ENCODE results near the gene LRRC74B.

LRRC74B gene

DNA sequence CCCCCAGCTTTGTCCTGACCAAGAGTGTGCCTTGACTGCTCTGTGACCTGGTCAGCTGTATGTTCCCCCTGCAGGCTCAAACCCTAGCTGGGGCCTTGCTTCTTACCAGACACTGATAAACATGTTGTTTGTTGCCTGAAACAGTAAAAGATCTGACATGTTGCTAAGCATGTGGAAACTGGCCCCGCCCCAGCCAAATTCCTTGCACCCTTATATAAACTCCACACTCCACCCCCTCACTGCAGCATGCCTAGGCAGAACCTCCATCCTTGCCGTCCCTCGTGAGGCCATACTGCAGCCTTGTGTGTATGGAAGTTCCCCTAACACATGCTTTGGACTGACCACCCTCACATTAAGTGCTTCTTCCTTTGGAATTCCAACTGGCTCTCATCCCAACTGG lies 27.3 kb downstream of the LRRC74B start:
- no peaks in the 10 kb centered on the region for H3K9me3 ChIP-seq (ENCODE audit: insufficient read depth, low read length)
- H3K4me2 ChIP-seq (ENCODE audit: low read depth, low read length, poor library complexity, severe bottlenecking) = no peak overlapping the region
- H3K4me3 ChIP-seq (ENCODE audit: insufficient read depth, low read length, poor library complexity, severe bottlenecking) = no peak overlapping the region
- no peaks in the 10 kb centered on the region for H3K9me2 ChIP-seq (replicated peaks; ENCODE audit: insufficient read depth, low read length)
- no peaks in the 10 kb centered on the region for H4K20me1 ChIP-seq (ENCODE audit: low read depth, low read length)
- H3K79me2 ChIP-seq (ENCODE audit: insufficient read depth, low read length) = no peaks in the 10 kb centered on the region
- no peaks in the 10 kb centered on the region for H3K27me3 ChIP-seq (ENCODE audit: low read length)
- no peak overlapping the region for H3K9ac ChIP-seq (ENCODE audit: low read length)
- no peaks in the 10 kb centered on the region for H3F3A ChIP-seq (ENCODE audit: insufficient read depth)
- no peaks in the 10 kb centered on the region for H3K36me3 ChIP-seq (ENCODE audit: low read length)
- no peak for TF ChIP-seq EZH2phosphoT487 (conservative IDR thresholded peaks at IDR 0.05; ENCODE audit: low read length)
- TF ChIP-seq, protein P1, sequence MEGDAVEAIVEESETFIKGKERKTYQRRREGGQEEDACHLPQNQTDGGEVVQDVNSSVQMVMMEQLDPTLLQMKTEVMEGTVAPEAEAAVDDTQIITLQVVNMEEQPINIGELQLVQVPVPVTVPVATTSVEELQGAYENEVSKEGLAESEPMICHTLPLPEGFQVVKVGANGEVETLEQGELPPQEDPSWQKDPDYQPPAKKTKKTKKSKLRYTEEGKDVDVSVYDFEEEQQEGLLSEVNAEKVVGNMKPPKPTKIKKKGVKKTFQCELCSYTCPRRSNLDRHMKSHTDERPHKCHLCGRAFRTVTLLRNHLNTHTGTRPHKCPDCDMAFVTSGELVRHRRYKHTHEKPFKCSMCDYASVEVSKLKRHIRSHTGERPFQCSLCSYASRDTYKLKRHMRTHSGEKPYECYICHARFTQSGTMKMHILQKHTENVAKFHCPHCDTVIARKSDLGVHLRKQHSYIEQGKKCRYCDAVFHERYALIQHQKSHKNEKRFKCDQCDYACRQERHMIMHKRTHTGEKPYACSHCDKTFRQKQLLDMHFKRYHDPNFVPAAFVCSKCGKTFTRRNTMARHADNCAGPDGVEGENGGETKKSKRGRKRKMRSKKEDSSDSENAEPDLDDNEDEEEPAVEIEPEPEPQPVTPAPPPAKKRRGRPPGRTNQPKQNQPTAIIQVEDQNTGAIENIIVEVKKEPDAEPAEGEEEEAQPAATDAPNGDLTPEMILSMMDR (IDR thresholded peaks at IDR 0.05; ENCODE audit: insufficient read depth, low read length, poor library complexity, severe bottlenecking) = no peak
- no peak overlapping the region for H2AFZ ChIP-seq (ENCODE audit: low read depth, low read length, severe bottlenecking)
- H3K27ac ChIP-seq (ENCODE audit: low read depth, low read length) = no peak overlapping the region

DNA sequence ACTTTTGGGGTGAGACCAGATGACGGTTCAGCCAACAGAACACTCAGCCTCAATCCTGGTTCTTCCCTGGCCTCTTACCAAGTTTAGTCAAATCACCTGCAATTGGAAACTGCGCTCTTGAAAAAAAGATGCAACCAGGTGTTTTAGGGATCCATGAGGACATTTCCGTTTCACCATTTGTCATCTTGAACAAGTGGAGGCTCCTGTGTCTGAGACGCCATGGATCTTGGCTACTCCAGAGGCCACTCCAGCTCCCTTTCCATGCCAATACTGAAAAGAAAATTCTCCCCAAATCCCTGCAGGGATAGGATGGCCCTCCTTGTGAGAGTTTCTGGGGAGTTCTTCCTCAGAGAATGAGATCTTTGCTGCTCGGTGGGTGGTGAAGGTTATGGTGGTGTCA lies 27.7 kb downstream of the LRRC74B start:
- no peak overlapping the region for H3K27ac ChIP-seq (ENCODE audit: low read depth, low read length)
- no peak overlapping the region for H3K4me3 ChIP-seq (ENCODE audit: insufficient read depth, low read length, poor library complexity, severe bottlenecking)
- H3K79me2 ChIP-seq (ENCODE audit: insufficient read depth, low read length) = no peaks in the 10 kb centered on the region
- H3K9me3 ChIP-seq (ENCODE audit: insufficient read depth, low read length) = no peaks in the 10 kb centered on the region
- no peak overlapping the region for H3K4me2 ChIP-seq (ENCODE audit: low read depth, low read length, poor library complexity, severe bottlenecking)
- no peaks in the 10 kb centered on the region for H3K27me3 ChIP-seq (ENCODE audit: low read length)
- no peak overlapping the region for H2AFZ ChIP-seq (ENCODE audit: low read depth, low read length, severe bottlenecking)
- no peaks in the 10 kb centered on the region for H3K9me2 ChIP-seq (replicated peaks; ENCODE audit: insufficient read depth, low read length)
- no peak overlapping the region for H3K9ac ChIP-seq (ENCODE audit: low read length)
- H3K36me3 ChIP-seq (ENCODE audit: low read length) = no peaks in the 10 kb centered on the region
- TF ChIP-seq, protein P1 (IDR thresholded peaks at IDR 0.05; ENCODE audit: insufficient read depth, low read length, poor library complexity, severe bottlenecking) = no peak
- TF ChIP-seq EZH2phosphoT487 (conservative IDR thresholded peaks at IDR 0.05; ENCODE audit: low read length) = no peak
- no peaks in the 10 kb centered on the region for H3F3A ChIP-seq (ENCODE audit: insufficient read depth)
- H4K20me1 ChIP-seq (ENCODE audit: low read depth, low read length) = no peaks in the 10 kb centered on the region

DNA sequence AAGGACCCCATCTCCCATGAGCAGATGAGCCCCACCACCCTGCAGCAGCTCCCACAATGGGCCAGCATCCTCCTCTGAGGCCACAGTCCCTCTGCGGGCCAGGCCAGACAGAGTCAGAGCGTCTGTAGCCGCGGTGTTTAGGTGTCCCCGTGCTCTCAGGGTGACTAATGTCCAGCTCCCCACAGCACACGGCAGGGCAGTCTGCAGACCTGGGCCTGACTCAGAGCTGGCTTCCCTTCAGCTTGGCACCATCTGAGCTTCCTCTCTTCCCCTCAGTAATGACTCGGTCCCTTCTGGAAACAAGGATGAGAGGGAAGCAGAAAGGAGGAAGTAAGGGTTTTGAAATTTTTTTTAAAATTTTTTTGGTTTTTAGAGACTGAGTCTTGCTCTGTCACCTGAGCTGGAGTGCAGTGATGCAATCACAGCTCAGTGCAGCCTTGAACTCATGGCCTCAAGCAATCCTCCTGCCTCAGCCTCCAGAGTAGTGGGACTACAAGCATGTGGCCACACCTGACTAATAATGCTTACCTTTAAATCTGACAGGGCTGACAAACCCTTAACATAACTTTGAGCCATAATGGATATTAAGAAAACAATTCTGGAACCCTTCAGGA lies 28.5 kb downstream of the LRRC74B start:
- no peaks in the 10 kb centered on the region for H3K9me2 ChIP-seq (replicated peaks; ENCODE audit: insufficient read depth, low read length)
- no peaks in the 10 kb centered on the region for H3F3A ChIP-seq (ENCODE audit: insufficient read depth)
- no peak overlapping the region for H3K4me3 ChIP-seq (ENCODE audit: insufficient read depth, low read length, poor library complexity, severe bottlenecking)
- H4K20me1 ChIP-seq (ENCODE audit: low read depth, low read length) = no peaks in the 10 kb centered on the region
- no peak overlapping the region for H3K27ac ChIP-seq (ENCODE audit: low read depth, low read length)
- TF ChIP-seq, protein P1 (IDR thresholded peaks at IDR 0.05; ENCODE audit: insufficient read depth, low read length, poor library complexity, severe bottlenecking) = no peak
- no peak for TF ChIP-seq EZH2phosphoT487 (conservative IDR thresholded peaks at IDR 0.05; ENCODE audit: low read length)
- no peaks in the 10 kb centered on the region for H3K9me3 ChIP-seq (ENCODE audit: insufficient read depth, low read length)
- H3K36me3 ChIP-seq (ENCODE audit: low read length) = no peaks in the 10 kb centered on the region
- no peak overlapping the region for H3K9ac ChIP-seq (ENCODE audit: low read length)
- no peaks in the 10 kb centered on the region for H3K27me3 ChIP-seq (ENCODE audit: low read length)
- no peak overlapping the region for H3K4me2 ChIP-seq (ENCODE audit: low read depth, low read length, poor library complexity, severe bottlenecking)
- H2AFZ ChIP-seq (ENCODE audit: low read depth, low read length, severe bottlenecking) = no peak overlapping the region
- H3K79me2 ChIP-seq (ENCODE audit: insufficient read depth, low read length) = no peaks in the 10 kb centered on the region
